NCI-H146 (cell line): ENCODE results near the gene ALOX5AP.

Source experiments
- DNase-seq: peaks from one replicate; lab custom pipeline; 2025; lab: John Stamatoyannopoulos, UW

ALOX5AP gene

GRCh38 chr13:30714629-30715371 is 20.5 kb upstream of the ALOX5AP start:
- DNase-seq = no peak

- DNase-seq = no peak
Measured at GRCh38 chr13:30715372-30715756, 20.0 kb upstream of the ALOX5AP start.

GRCh38 chr13:30715837-30716236 is 19.5 kb upstream of the ALOX5AP start:
- DNase-seq = no peak

- DNase-seq = no peak
Measured at GRCh38 chr13:30718661-30719524, 16.4 kb upstream of the ALOX5AP start.

- no peak for DNase-seq
Measured at GRCh38 chr13:30719525-30719914, 15.8 kb upstream of the ALOX5AP start.

GRCh38 chr13:30720172-30720869 is 15.0 kb upstream of the ALOX5AP start:
- DNase-seq = no peak

GRCh38 chr13:30721936-30722335 is 13.4 kb upstream of the ALOX5AP start:
- DNase-seq = no peak

GRCh38 chr13:30722361-30722760 is 13.0 kb upstream of the ALOX5AP start:
- DNase-seq = no peak

GRCh38 chr13:30724778-30725177 is 10.6 kb upstream of the ALOX5AP start:
- DNase-seq = no peak

- no peak for DNase-seq
Measured at GRCh38 chr13:30725326-30726085, 9.8 kb upstream of the ALOX5AP start.

GRCh38 chr13:30726192-30726591 is 9.2 kb upstream of the ALOX5AP start:
- no peak for DNase-seq

- no peak for DNase-seq
Measured at GRCh38 chr13:30727491-30728355, 7.6 kb upstream of the ALOX5AP start.

- DNase-seq = no peak
Measured at GRCh38 chr13:30729801-30730200, 5.5 kb upstream of the ALOX5AP start.

GRCh38 chr13:30730526-30730925 is 4.8 kb upstream of the ALOX5AP start:
- DNase-seq = no peak

GRCh38 chr13:30731361-30732045 is 3.8 kb upstream of the ALOX5AP start:
- DNase-seq = no peak

GRCh38 chr13:30732046-30732390 is 3.3 kb upstream of the ALOX5AP start:
- DNase-seq = no peak

GRCh38 chr13:30734439-30734838 is 904 bp upstream of the ALOX5AP start:
- no peak for DNase-seq

GRCh38 chr13:30735872-30736175 is 481 bp downstream of the ALOX5AP start:
- no peak for DNase-seq

- DNase-seq = no peak
Measured at GRCh38 chr13:30736461-30737320, 1.3 kb downstream of the ALOX5AP start.
